HG03342 (cell line): Measurements from ENCODE around the gene CTNND2.
"Not testable (repeated sequence)": the region's sequence is repeated elsewhere in the genome, so short reads cannot be mapped to it uniquely, and the experiment has no call there.

Experiments used
- ATAC-seq: cut with Tn5 transposase; IDR thresholded peaks from one replicate; pipeline ENCODE4 v1.9.1; 2021; ENCODE audit warnings: mild to moderate bottlenecking, moderate library complexity; ENCODE audit not compliant: unreplicated experiment

The CTNND2 gene

DNA sequence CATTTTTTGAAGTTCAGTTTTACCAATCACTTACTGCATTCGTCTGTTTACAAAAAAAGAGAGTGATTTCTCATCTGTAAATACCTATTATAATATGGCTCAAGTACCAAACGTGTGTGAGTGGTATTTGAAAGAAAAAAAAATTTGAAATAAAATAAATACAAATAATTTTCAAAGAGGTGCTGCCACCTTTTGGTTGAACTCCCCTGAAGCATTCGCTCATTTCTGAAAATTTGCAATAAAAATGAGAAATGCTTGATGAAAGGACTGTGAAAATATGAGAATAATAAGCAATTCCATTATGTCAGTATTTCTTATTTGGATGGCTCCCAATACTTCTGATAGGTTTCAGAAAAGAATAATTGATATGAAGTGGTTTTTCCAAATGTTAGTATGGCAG is 409.9 kb downstream of the CTNND2 start:
- ATAC-seq, result no peak

DNA sequence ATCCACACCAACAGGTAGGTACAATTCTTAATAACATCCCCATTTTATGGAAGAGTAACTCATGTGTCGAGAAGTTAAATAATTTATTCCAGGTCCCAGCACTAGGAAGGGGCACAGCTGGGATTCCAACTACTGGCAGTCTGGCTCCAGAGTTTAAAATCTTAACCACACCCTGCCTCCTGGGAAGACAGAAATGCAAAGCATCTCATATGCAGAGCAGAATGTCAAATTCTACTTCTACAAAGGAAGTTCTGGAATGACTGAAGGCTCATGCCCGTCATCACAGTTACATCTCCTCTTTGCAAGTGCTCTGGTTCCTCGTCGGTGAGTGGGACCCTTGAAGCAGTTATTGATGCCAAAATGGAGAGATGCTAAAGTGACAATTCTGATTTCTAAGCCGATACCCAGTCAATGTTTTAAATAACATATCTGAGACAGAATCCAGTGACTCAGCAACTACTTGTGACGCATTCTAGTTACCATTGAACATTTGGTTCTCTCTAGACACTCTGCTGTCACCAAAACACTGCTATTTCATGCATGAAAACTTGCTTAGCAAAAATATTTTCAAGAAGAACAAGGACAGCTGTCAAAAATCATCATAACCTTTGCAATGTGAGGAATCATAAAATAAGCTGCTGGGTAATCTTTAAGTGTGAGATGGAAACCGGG is 412.7 kb downstream of the CTNND2 start:
- ATAC-seq, result no peak

DNA sequence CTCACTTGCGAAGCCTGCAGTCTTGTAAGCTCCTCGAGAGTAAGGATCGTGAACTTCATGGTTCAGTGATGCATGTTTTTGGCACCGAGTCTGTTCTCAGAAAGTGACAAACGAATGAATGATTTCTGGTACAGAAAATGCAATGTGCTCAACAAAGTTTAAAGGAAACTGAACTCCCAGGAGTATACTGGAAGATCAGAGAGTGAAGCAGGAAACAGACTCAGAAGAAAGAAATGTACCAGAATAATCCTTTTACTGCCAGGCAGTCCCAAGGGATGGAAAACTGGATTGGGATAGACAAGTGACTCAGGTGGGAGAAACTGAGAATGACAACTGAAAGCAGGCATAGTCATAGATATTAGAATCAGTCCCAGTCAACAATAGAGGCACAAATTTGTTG is 420.6 kb downstream of the CTNND2 start:
- no peak for ATAC-seq

DNA sequence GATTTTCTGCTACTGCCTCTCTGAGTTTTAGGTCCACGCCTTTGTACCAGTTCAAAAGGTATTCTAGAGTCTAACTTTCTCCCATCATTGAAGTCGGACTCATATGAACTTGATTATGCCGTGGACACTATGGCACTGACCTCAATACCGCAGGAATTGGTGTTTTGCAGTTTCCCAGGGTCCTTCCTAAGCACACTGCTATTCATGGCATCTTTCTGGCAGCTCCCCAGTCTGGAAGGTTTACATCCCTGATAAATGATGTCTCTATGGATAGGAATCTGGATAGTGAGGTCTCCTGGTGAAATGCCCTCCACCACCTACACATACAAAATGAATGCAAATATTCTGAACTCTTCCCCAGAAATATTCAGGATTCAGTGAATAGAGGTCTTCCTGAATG is 422.2 kb downstream of the CTNND2 start:
- ATAC-seq, result no peak

DNA sequence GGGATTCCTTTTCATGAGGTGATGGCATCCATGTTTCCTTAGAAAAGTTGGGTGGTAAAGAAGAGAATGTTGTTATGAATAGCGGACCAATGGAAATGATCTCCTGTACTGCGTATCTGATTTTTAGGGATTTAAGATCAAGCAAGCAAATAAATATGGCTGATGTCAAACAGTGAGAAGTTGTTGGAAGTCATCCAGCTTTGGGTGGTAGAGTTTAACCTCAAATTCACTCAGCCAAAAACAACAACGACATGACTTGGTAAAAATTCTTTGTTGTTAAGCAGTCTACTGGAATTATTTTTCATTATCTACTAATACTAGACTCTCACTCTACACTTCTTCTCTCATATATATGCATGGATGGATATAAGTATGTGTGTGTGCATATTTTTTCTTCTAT is 426.5 kb downstream of the CTNND2 start:
- no peak for ATAC-seq

DNA sequence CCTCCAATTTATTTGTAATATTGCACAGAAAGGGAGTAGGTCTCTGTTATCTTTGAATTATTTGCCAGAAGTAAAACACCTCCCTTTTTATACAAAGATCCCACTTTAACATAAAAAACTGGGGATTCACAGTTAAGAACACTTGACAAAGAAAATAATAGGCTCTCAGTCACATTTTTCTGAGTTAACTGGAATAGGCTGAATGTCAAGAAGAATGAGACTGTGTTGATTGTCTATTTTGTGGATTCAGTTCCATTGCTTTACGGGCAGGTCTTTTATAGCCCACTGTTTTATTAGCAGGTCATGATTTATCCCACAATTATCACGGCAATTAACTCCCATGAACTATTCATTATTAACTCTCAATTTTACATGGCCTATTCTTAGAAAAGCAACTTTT is 427.4 kb downstream of the CTNND2 start:
- ATAC-seq, result no peak

DNA sequence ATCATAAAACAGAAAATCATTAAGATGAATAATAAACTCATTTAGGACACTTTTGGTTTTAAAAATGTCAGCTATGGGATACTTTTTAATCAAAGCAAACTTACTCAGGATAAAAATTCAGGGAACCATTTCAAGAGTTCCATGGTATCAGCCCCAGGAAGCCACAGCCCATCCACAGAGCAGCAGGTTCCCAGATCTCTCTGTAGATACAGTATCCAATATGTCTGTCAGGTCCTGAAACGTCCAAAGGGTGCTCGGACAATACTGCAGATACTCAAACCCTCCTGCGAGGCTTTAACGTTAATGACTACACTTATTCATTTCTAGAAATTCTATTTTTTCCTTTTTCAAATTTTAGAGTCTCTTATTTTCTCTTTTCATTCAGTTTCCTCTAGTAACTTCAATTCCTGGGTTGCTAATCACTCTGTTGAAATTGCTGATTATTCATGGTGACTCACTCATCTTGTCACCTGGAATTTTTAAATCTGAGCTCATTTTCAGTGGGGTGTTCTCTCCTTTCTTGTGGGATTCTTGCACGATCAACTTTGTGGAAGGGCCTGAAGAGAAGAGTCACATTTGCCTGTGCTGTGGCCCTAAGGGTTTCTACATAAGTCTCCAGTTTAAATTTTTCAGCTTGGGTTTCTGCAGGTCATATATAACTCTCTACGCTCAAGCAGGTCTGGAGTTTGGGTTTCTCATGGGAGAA is 435.8 kb downstream of the CTNND2 start:
- ATAC-seq, result no peak

DNA sequence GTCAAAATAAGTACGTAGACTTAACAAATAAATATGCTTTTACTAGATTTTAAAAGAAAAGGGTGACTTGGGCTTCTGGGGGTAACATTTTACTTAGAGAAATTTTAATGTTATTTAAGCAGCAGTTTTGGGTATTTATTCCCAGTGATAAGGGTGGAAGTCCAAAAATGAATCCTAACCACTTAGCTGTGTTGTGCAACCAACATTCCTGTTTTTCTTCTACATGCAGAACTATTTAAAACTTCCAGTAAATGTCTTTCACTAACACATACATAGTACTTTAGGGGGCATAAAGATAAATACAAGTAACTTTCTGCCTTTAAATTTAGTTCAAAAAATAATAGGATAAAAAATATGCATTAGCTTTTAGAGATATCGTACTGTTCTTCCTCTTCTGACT is 436.7 kb downstream of the CTNND2 start:
- no peak for ATAC-seq

DNA sequence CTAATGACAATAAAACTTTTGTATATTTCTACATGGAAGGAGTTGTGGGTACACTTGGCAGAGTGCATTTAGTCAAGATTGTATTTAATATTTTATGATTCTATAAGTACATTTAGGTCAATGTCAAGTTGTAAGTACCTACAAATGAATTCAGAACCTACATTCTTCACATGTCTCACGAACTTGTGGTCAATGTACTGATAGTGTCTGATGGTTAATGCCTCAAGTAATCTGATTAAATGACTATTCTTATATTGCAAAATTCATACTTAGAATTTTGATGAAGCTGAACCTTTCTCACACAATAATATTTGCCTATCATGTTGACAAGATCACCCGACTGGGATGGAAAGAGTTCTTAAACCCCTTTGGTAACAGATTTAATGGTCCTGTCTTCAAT is 444.5 kb downstream of the CTNND2 start:
- ATAC-seq, result no peak

DNA sequence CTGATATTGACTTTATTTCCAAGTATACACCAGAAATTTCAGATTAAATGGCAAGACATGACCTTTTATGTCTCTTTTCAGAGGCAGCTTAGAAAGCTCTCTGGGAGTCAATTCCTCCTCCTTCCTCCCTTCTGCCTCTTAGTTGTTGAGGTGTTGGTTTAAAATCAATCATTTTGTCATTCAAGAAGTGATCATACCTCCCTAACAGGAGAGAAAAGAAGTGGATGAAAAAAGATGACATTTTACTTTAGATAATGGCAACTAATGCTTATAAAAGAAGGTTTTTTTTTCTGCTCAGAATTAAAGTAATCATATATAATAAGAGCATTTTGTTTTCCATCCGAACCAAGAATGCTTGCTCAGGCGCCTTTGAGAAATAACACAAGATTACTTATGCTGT is 448.7 kb downstream of the CTNND2 start:
- ATAC-seq, result no peak

DNA sequence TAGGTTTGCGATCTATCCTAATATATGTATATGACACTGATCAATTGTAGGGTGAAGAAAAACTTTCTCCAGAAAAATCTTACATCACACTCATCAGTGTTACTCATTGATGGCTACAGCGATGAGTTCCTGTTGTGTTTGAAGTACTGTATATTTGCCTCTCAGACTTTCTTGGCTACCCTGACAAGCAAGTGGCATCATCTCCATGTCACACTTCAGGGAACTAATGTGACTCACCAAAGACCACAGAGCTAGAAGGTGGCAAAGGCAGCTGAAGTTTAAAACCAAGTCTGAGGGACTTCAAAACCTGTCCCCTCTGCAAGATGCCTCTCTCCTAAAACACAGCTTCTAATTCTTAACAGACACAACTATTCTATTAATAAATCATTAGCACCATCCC is 451.4 kb downstream of the CTNND2 start:
- ATAC-seq, result no peak

DNA sequence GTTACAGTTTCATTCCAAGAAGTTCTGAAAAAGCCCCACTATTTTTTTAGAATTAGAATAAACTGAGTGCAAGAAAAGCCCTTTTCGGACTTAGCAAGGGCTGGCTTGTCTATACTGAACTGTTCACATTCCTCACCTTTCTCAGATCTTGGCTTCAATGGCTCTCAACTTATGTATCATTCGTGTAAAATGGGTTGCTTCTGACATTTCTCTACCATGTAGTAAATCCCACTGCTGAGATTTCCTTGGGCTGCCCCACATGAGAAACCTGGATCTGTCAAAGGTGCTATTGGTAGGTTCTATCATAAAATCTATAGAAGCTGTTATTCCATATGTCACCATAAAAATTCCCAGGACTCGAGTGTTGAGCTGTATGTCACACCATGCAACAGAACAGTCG is 454.3 kb downstream of the CTNND2 start:
- ATAC-seq, result no peak

DNA sequence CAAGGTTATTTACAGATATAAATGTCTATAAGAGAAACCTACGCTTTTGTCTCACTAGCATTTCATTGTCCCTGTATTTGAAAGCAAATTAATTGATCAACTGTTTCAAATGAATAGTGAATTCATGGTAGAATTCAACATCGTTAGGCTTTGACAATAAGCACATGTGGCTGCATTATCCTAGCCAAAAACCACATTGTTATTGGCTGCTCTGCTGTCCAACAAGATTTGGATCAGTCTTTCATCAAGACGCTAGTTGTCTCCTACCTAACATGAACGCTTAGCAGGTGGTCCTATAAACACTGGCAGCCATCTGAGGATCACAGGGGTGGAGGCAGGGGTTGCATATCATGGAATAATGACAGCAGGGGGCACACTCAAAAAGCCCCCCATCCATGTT is 455.0 kb downstream of the CTNND2 start:
- ATAC-seq, result no peak

DNA sequence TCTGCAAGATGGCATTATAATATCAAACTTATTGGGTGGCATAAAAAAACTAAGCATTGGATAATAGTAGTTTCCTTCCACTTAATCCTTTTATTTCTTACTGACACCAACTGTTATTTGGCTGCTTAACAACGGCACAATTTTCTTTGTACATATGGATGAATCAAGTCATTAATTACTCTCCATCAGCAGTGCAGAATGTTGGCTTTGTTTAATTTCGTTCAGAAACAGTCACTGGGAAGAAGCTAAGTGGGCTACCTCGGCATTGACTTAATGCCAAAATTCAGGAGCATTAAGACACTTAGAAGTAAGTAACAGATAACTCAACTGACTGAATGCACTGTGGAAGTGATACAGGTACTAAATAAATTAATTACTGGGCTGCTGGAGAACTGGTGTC is 460.4 kb downstream of the CTNND2 start:
- no peak for ATAC-seq

DNA sequence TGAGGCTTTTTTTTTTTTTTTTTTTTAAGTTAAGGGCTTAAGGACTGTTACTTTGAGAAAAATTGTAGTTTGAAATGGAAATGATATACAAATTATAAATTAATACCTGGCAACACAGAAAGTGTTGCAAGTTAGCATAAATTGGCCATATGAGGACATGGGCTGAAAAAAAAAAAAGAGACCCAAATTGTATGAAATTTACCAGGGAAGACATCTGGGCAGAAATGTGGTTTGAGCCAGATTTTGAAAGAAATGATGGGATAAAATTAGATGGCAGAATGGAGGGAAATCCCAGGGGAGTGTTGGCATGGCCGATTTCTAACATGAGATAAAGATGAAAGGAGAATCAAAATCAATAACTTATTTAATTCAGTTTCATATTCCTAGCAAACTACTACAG is 472.1 kb downstream of the CTNND2 start:
- ATAC-seq, result no peak

DNA sequence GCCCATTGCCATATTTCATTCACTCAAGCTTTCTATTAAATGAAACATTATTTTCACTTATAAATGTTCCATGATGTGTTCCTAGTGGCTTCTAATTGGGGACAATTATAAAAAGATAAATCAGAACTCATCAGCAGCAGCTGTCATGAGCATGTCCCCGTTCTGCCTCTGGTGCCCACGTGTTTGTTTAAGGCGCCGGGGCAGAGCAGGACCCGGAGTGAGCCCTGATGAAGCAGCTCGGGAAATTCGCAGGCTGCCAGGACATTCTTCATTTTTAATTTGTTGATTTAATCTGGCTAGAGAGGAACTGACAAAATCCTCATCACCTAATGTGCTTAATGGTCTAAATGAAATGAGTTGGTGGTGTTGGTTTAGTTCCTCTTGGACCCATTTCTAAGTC is 475.0 kb downstream of the CTNND2 start:
- ATAC-seq, result no peak

DNA sequence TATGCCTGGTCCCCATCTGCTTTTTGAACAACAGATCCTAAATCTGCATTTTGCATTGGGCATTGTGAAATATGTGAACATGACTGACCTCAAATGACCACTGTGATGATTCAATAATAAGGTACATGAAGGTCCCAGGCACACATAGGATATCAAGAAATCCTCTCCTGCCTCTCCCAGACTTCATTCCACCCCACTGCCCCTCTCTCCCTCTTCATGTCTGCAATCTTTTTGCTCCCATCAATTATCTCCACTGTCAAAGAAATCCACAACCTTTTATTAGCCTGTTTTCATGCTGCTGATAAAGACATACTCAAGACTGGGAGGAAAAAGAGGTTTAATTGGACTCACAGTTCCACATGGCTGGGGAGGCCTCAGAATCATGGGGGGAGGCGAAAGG is 476.7 kb downstream of the CTNND2 start:
- ATAC-seq, result no peak

DNA sequence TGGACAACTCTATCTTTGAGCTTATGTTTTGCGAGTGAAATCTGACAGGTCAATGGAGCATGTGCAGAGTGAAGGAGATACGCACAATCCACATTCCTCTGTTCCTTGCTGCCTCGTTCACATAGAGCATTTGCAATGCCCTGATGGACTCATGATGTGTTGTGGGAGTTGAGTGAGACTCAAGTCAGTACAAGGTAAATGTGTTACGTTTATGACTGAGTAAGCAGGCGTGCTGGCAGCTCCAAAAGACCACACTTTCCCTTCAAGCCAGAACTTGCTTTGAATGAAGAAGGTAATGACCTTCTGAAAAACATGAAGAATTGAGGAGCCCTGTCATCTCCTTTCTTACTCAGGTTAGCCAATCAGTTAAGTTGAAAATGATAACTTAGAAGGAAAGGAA is 477.8 kb downstream of the CTNND2 start:
- ATAC-seq, result no peak

DNA sequence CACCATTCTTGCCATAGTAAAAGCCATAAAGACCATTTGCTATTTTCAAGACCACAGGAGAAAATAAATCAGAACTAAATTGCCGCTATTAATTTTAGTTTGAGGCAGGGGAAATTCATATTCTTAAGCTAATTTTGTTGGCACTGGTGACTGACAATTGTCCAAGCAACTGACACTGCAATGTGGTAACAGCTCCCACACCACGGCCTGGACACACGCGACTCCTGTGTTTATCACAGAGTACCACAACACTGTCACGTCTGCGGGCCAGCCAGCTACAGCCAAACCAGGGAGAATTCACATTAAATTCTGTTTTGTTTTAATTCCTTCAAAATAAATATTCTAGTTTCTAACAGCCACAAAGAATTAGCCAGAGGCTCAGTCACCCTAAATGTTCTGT is 481.9 kb downstream of the CTNND2 start:
- ATAC-seq, result no peak

DNA sequence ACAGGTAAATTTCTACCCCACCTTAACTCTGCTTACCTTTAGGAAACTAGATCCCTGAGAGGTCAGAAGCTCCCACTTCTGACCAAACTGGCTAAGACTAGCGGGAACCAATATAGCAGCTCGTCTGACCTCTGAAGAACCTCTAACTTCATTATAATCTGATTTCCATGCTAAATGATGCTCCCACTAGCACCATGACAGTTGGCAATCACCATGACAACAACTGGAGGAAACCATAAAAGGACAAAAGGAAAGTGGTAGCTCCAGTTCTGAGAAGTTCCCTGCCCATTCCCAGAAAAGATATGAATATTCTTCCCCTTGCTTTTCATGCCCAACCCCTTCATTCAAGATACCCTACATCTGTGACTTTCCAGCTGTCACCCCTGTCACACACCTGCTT is 483.3 kb downstream of the CTNND2 start:
- ATAC-seq, result no peak

DNA sequence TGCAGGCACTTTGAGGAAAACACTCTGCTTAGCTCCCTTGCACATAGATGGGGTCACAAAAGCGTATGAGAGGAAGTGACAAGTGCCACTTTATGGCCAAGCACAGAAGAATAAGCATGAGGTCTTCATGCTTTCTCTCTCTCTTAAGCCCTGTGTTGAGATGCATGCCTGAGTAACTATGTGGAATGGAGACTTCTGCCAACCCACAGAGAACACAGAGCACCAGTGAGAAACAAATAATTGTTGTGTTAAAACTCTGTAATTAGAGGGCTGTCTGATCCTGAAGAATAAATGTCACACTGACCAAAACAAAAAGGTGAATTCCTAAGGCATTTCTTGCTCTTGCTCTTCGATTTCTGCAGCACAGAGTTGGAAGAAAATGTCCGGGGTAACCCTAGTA is 488.5 kb downstream of the CTNND2 start:
- ATAC-seq, result no peak

DNA sequence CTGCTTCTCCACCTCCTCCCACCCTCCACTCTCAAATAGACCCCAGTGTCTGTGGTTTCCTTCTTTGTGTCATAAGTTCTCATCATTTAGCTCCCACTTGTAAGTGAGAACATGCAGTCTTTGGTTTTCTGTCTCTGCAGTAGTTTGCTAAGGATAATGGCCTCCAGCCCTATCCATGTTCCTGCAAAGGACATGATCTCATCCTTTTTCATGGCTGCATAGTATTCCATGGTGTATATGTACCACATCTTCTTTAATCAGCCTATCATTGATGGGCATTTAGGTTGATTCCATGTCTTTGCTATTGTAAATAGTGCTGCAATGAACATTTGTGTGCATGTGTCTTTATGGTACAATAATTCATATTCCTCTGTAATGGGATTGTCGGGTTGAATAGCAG is 489.5 kb downstream of the CTNND2 start:
- ATAC-seq, result not testable (repeated sequence)

DNA sequence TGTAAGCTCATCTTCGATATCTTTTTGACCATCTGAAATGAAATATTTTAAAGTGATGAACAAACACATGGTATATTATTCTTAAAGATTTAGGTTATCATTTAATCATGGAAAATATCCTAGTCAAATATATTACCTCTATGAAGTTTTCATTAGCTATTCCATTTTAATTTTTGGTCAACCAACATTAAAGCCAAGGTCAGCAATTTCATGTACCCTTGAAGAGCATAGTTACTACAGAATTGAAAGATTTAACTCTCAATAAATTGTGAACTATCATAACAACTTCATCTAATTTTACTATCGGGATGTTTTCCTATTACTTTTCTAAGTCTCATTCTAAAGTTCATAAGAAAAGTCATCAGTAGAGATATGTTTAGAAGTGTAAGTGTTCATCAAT is 492.6 kb downstream of the CTNND2 start:
- ATAC-seq, result no peak
